K562 (cell line): ENCODE results near the gene FAM114A2.

Source experiments
- CTCF ChIP-seq, 3 experiments: IDR thresholded peaks in 2 of 3; conservative IDR thresholded peaks in 1 of 3; 2 replicates each; pipeline ENCODE4 v1.5.1; 2011 to 2012; ENCODE audit warnings: low read length in 3 of 3, mild to moderate bottlenecking in 3 of 3, control low read depth in 2 of 3, improper control_type of control experiment in 1 of 3, inconsistent platforms in 1 of 3, low read depth in 1 of 3, mixed read lengths in 1 of 3, moderate library complexity in 1 of 3; ENCODE audit not compliant: insufficient read depth in 2 of 3
- HMG20B ChIP-seq: fragments of 250-450 bp; sonication (Bioruptor Pico); IDR thresholded peaks from 2 replicates; pipeline ENCODE4 v1.5.0; 2021; ENCODE audit warnings: mild to moderate bottlenecking
- SRF ChIP-seq, 2 experiments: fragments of 250-450, 450-650 bp in 1 of 2; sonication (Bioruptor Pico) in 1 of 2; sonication (generic) in 1 of 2; formaldehyde crosslinking; IDR thresholded peaks; 2 replicates each; pipeline versions ENCODE4 v1.5.0 to v1.5.1; 2020 to 2022; ENCODE audit warnings: mild to moderate bottlenecking in 1 of 2, missing genetic modification reagents in 1 of 2
- ZNF395 ChIP-seq: fragments of 200-800 bp; sonication (Bioruptor generic); IDR thresholded peaks from 2 replicates; pipeline ENCODE4 v1.6.1; 2017; ENCODE audit warnings: missing genetic modification characterization, missing compliant biosample characterization

GRCh38 chr5:154060606-154061005 is 21.9 kb upstream of the FAM114A2 start:
- TF ChIP-seq CTCF (IDR thresholded peaks at IDR 0.05 in 2 of 3, conservative IDR thresholded peaks at IDR 0.05 in 1 of 3; ENCODE audit: insufficient read depth in 2 of 3, low read depth in 1 of 3, low read length in 3 of 3): no peak
- no peak for TF ChIP-seq HMG20B (CRISPR knock-in tag)
- no peak for TF ChIP-seq ZNF395 (CRISPR knock-in tag)
- TF ChIP-seq SRF (CRISPR knock-in tag; IDR thresholded peaks at IDR 0.05): no peak
